ENCODE results near the gene RPL18. TPM values are rescaled to one million over a fixed set of nuclear protein-coding genes. Genes with fewer than 3 reads are reported as not detected.

RPL18 gene
- total and polyA plus RNA-seq, 9 of the 15 experiments (the other 6 are each of a cell fraction or from before 2014, with no cell fraction given) = 312 to 2,635 (median 1,653) TPM

GRCh38 chr19:48608798-48609263 is 10.1 kb downstream of the RPL18 start:
- FAIRE-seq = peak; percentile 90
- peak overlapping the region; percentile 9 to 21; a peak in 2 of 4 replicates for H3K9ac ChIP-seq (ENCODE audit: insufficient read depth in 1 of 2, low read depth in 2 of 2, low read length in 2 of 2)
- in situ Hi-C loops (cut with MboI) = no loop called here
- H3K4me3 ChIP-seq = no peak overlapping the region
- peak; percentile 86 for ATAC-seq
- peaks cover 0 to 36% of the 10 kb centered on the region in 2 experiments; a peak in 3 of 5 replicates for H3K4me1 ChIP-seq (replicated peaks in 1 of 2; ENCODE audit: control insufficient read depth in 2 of 2, insufficient read depth in 2 of 2, low read length in 2 of 2)
- no peak overlapping the region for H3K27ac ChIP-seq (ENCODE audit: extremely low read depth, low read depth, low read length)
- H3K27me3 ChIP-seq (ENCODE audit: control insufficient read depth in 2 of 2, insufficient read depth in 2 of 2, low read length in 2 of 2) = no peaks in the 10 kb centered on the region
- intact Hi-C loops (cut with micrococcal nuclease) = loop anchor here (1.0 kb wide), 1 partner anchor 20 kb away; no protein-coding TSS in a partner anchor
- ChIA-PET CTCF (ENCODE audit: low intra/inter-chr PET ratio) (interaction anchor here (0.7 to 0.8 kb wide), 2 partner anchors 102 to 164 kb away, joined by 3 to 4 read pairs; no protein-coding TSS in a partner anchor), POLR2A (interaction anchor here (1.0 to 6.1 kb wide), 5 partner anchors 9 to 294 kb away, joined by 3 to 85 read pairs (median 5); partner anchors contain the start of genes RPL18 and SPHK2)
- peak overlapping the region; percentile 91 for H2AFZ ChIP-seq (ENCODE audit: low read depth, low read length)
- no peaks in the 10 kb centered on the region for H3K36me3 ChIP-seq (ENCODE audit: control insufficient read depth, insufficient read depth, low read length)
- 5% methylated on average over 9 of the region's 9 CpGs for WGBS (ENCODE audit: insufficient coverage, low coverage, missing lambda C conversion rate)
- DNase-seq (ENCODE audit: extremely low read depth in 1 of 4, low spot score in 3 of 4) = peak; percentile 67 to 73 (median 69)
- no peaks in the 10 kb centered on the region for H3K9me3 ChIP-seq (replicated peaks; ENCODE audit: control insufficient read depth, insufficient read depth, low read depth, low read length)
- no TSS peak for BruUV-seq (replicated peaks)
- H4K20me1 ChIP-seq (replicated peaks; ENCODE audit: control insufficient read depth, insufficient read depth, low read length) = no peaks in the 10 kb centered on the region; the same call in 1 of the 2 replicates
- H3K9me1 ChIP-seq (ENCODE audit: control insufficient read depth, insufficient read depth, low read length) = no peaks in the 10 kb centered on the region
- H3K4me2 ChIP-seq (ENCODE audit: insufficient read depth, low read length) = peak overlapping the region; percentile 69
- H3K79me2 ChIP-seq (ENCODE audit: control insufficient read depth, insufficient read depth, low read length) = no peaks in the 10 kb centered on the region
- peak; percentile 46; the same call in 1 of the 2 replicates for TF ChIP-seq BCOR (IDR thresholded peaks at IDR 0.05)
- TF ChIP-seq HNRNPLL (IDR thresholded peaks at IDR 0.05; ENCODE audit: low read depth, low read length, poor library complexity, severe bottlenecking) = no peak
- no peak for TF ChIP-seq NR2C2 (CRISPR knock-in tag; IDR thresholded peaks at IDR 0.05)
- 0 out of 2 replicates have a peak, but pooled peaks have one; percentile 18 for TF ChIP-seq NR2C2 (tag; IDR thresholded peaks at IDR 0.05)
- no peak for TF ChIP-seq ZNF512 (tag; IDR thresholded peaks at IDR 0.05)
- 0 out of 2 replicates have a peak, but pooled peaks have one; percentile 30 for TF ChIP-seq CC2D1A (IDR thresholded peaks at IDR 0.05)
- TF ChIP-seq REST (IDR thresholded peaks at IDR 0.05; ENCODE audit: borderline replicate concordance) = peak; percentile 54; the same call in 1 of the 2 replicates
- TF ChIP-seq REST (CRISPR knock-in tag; IDR thresholded peaks at IDR 0.05; ENCODE audit: low read depth) = no peak
- peak; percentile 55 for TF ChIP-seq CTBP1 (IDR thresholded peaks at IDR 0.05; ENCODE audit: borderline replicate concordance)
- TF ChIP-seq STAG1 (CRISPR knock-in tag; IDR thresholded peaks at IDR 0.05; ENCODE audit: borderline replicate concordance) = peak; percentile 73; the same call in 1 of the 2 replicates
- peak in 1 of 2 experiments; percentile 45; a peak in 2 of 4 replicates for TF ChIP-seq MAZ (CRISPR knock-in tag; conservative IDR thresholded peaks at IDR 0.05 in 1 of 2, IDR thresholded peaks at IDR 0.05 in 1 of 2)
- TF ChIP-seq RAD21 (CRISPR knock-in tag; conservative IDR thresholded peaks at IDR 0.05 in 1 of 2, IDR thresholded peaks at IDR 0.05 in 1 of 2) = peak; percentile 56 to 73

Measured in K562 (cell line).